Measurements from ENCODE around the gene UGT1A9. TPM values are rescaled to one million over a fixed set of nuclear protein-coding genes. Genes with fewer than 3 reads are reported as not detected.

Gene UGT1A9
- total and polyA plus RNA-seq, 9 donors, result 0.36 TPM; not detected in 8

GRCh38 chr2:233680361-233681045 lies 8.8 kb downstream of the UGT1A9 start:
- Histone ChIP-seq H3K4me3 (no peak overlapping the region), H3K4me1 (ENCODE audit: insufficient read depth) (no peaks in the 10 kb centered on the region), H3K27me3 (no peaks in the 10 kb centered on the region), H3K27ac (no peak overlapping the region), H3K9me3 (no peaks in the 10 kb centered on the region), H3K36me3 (no peaks in the 10 kb centered on the region)
- no peak for TF ChIP-seq POLR2A (IDR thresholded peaks at IDR 0.05)
- TF ChIP-seq CTCF (IDR thresholded peaks at IDR 0.05), result no peak
- no peak for TF ChIP-seq EP300 (IDR thresholded peaks at IDR 0.05)
- intact Hi-C loops (cut with DNase I), result no loop called here
- 81 to 87% (median 86%) methylated on average over 4 of the region's 4 CpGs for WGBS, 3 donors
- no peak for DNase-seq

- TF ChIP-seq POLR2A (IDR thresholded peaks at IDR 0.05), result no peak
- no peak for TF ChIP-seq CTCF (IDR thresholded peaks at IDR 0.05)
- TF ChIP-seq EP300 (IDR thresholded peaks at IDR 0.05), result no peak
- H3K27ac ChIP-seq, result no peak within 1 kb of the TSS
- H3K4me1 ChIP-seq (ENCODE audit: insufficient read depth), result no peaks in the 10 kb centered on the region
- WGBS, 3 donors, result 68 to 74% (median 73%) methylated on average over 5 of the region's 5 CpGs
- no peaks in the 10 kb centered on the region for H3K36me3 ChIP-seq
- DNase-seq, result no peak
- intact Hi-C loops (cut with DNase I), result no loop called here
- no peak within 1 kb of the TSS for H3K4me3 ChIP-seq
- H3K9me3 ChIP-seq, result no peaks in the 10 kb centered on the region
- no peaks in the 10 kb centered on the region for H3K27me3 ChIP-seq
These were observed 9.9 kb downstream of the UGT1A9 start, which contains the start of gene UGT1A7 for GRCh38 chr2:233681521-233682099. Gene UGT1A7 (plus strand): TSS chr2:233681901. CDS start chr2:233681938, 37 bp downstream.

GRCh38 chr2:233684640-233685039 lies 12.9 kb downstream of the UGT1A9 start:
- WGBS, 3 donors, result 73 to 86% (median 78%) methylated on average over 1 of the region's 1 CpG
- no peak overlapping the region for H3K27ac ChIP-seq
- no peak for TF ChIP-seq POLR2A (IDR thresholded peaks at IDR 0.05)
- no peak for TF ChIP-seq CTCF (IDR thresholded peaks at IDR 0.05)
- no peak for TF ChIP-seq EP300 (IDR thresholded peaks at IDR 0.05)
- no peaks in the 10 kb centered on the region for H3K9me3 ChIP-seq
- no peaks in the 10 kb centered on the region for H3K4me1 ChIP-seq (ENCODE audit: insufficient read depth)
- no peaks in the 10 kb centered on the region for H3K36me3 ChIP-seq
- no peaks in the 10 kb centered on the region for H3K27me3 ChIP-seq
- DNase-seq, result no peak
- intact Hi-C loops (cut with DNase I), result no loop called here
- H3K4me3 ChIP-seq, result no peak overlapping the region

- DNase-seq, result no peak
- intact Hi-C loops (cut with DNase I), result no loop called here
These were observed 15.2 kb downstream of the UGT1A9 start for GRCh38 chr2:233686928-233687327.

More at GRCh38 chr2:233686928-233687327, 15.2 kb downstream of the UGT1A9 start:
- TF ChIP-seq POLR2A (IDR thresholded peaks at IDR 0.05) (no peak), CTCF (IDR thresholded peaks at IDR 0.05) (no peak), EP300 (IDR thresholded peaks at IDR 0.05) (no peak)
- Histone ChIP-seq H3K4me3 (no peak overlapping the region), H3K9me3 (no peaks in the 10 kb centered on the region), H3K27me3 (no peaks in the 10 kb centered on the region), H3K4me1 (ENCODE audit: insufficient read depth) (no peaks in the 10 kb centered on the region), H3K36me3 (no peaks in the 10 kb centered on the region), H3K27ac (no peak overlapping the region)
- WGBS, 3 donors, result 77 to 92% (median 87%) methylated on average over 5 of the region's 5 CpGs
